Activated naive CD4-positive, alpha-beta T cell treated with anti-CD3 and anti-CD28 coated beads, Interleukin-2, amount 50 U/mL, for 72 hours (primary cell): ENCODE results near the gene RFNG. TPM values are rescaled to one million over a fixed set of nuclear protein-coding genes. Genes with fewer than 3 reads are reported as not detected.
A peak's percentile ranks its signal among the peaks of the same experiment; 100 is the strongest.

Experiments
- ATAC-seq, 2 donors: fragments of 150-1000 bp; cut with Tn5 transposase; 2 replicates each; pipeline ENCODE4 v1.10.0; 2021; ENCODE audit warnings: mild to moderate bottlenecking in 2 of 2, moderate library complexity in 2 of 2
- DNase-seq, 2 donors: peaks; one replicate each; pipeline ENCODE4 v3.0.0; 2021 to 2022; ENCODE audit warnings: low spot score in 2 of 2
- H3K27ac Mint-ChIP-seq, 2 donors: one replicate each; pipeline ENCODE4 v1.8.0; 2022; ENCODE audit warnings: mild to moderate bottlenecking in 2 of 2, mixed read lengths in 2 of 2
- H3K36me3 Mint-ChIP-seq, 2 donors: one replicate each; pipeline ENCODE4 v1.8.0; 2022; ENCODE audit warnings: mixed read lengths in 2 of 2
- H3K9me3 Mint-ChIP-seq, 2 donors: one replicate each; pipeline ENCODE4 v1.8.0; 2022; ENCODE audit warnings: mixed read lengths in 2 of 2
- total RNA-seq, 2 donors: library from RNA; stranded (reverse); gene quantifications; one replicate each; pipeline ENCODE4 v1.2.3, GENCODE V29; 2022

RFNG gene
- total RNA-seq, 2 donors from 2014 or later: 21.5 to 24.2 TPM

DNA sequence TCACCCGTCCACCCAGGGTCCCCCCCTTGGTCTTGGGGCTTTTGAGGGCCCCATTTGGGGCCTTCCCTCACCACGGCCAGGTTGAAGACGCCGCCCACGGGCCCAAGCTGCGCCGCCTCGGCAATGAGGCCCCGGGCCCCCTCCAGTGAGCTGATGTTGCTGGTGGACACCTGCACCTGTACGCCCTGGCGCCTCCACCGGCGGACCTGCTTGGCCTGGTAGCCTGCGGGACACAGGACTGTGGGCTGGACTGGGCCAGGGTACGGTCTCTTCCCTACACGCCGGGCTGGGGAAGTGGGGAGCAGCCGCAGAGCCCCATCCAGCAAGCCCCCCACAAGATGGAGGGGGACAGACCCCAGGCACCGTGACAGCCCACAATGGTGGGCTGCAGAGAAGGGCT lies 30.8 kb upstream of the RFNG start:
- ATAC-seq: no peak
- H3K9me3 Mint-ChIP-seq: no peaks in the 10 kb centered on the region
- H3K36me3 Mint-ChIP-seq: no peaks in the 10 kb centered on the region
- no peak for DNase-seq
- no peak overlapping the region for H3K27ac Mint-ChIP-seq

DNA sequence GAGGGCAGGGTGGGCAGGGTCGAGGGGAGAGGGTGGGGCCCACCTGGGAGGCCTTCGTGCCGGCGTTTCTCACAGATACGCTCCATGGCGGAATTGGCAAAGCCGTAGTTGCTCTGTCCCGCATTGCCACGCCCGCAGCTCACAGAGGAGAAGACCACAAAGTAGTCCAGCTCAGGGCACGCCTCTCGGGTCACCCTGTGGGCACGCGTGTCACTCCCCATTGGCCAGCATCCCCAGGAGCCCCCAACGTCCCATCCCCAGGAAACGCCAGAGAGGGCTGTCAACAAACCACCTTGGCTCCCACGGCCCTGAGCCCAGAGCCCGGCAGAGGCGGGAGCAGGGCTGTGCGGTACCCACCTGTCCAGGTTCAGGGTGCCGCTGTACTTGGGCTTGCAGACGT lies 30.4 kb upstream of the RFNG start:
- H3K36me3 Mint-ChIP-seq: no peaks in the 10 kb centered on the region
- no peak for ATAC-seq

DNA sequence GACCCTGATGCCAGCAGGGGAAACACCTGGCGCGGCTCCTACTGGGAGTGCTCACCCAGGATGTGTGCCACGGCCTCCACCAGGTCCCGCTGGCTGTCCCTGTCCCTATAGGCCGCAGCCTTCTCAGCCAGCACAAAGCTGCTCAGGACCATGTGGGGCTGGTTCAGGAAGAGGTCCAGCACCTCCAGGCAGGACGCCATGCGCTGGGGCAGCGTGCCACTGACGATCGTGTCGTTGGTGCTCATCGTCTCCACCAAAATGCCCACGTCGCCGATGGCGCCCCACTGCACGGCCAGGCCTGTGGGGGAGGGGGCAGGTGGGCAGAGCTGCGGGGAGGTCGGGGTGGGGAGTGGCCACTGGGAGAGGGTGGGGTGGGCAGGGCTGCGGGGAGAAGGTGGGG lies 29.9 kb upstream of the RFNG start:
- Mint-ChIP-seq H3K36me3 (no peaks in the 10 kb centered on the region), H3K27ac (no peak overlapping the region), H3K9me3 (no peaks in the 10 kb centered on the region)
- ATAC-seq: no peak
- no peak for DNase-seq

More for the DNA sequence above, 30.4 kb upstream of the RFNG start:
- no peak overlapping the region for H3K27ac Mint-ChIP-seq
- DNase-seq: no peak
- H3K9me3 Mint-ChIP-seq: no peaks in the 10 kb centered on the region

DNA sequence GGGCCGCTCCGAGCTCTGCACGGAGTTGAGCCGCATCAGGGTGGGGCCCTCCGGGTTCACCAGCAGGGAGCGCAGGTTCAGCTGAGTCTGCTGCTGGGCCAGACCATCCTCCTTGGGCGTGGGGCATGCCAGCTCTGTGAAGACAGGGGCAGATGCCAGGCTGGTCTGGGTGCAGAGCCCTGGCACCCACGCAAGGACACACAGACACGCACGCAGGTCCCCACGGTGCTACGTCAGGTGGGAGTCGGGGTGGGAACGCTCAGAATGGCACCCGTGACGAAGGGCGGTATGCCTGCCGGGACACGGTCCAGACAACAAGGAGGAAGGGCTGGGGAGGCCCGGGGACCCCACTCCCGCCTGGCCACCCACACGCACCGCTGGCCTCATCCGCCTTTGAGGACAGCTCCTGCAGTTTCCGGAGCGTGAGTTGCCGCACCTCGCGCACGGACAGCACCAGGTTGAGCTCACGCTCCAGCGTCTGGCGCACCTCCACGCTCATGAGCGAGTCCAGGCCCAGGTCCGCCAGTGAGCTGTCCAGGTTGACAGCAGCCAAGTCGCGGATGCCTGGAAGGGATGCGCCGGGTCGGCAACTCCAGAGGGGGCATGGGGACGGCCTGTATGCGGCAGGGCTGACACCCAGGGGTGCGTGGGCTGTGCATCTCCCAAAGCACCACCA lies 29.3 kb upstream of the RFNG start:
- no peak for DNase-seq
- ATAC-seq: no peak
- Mint-ChIP-seq H3K27ac (no peak overlapping the region), H3K36me3 (no peaks in the 10 kb centered on the region), H3K9me3 (no peaks in the 10 kb centered on the region)

DNA sequence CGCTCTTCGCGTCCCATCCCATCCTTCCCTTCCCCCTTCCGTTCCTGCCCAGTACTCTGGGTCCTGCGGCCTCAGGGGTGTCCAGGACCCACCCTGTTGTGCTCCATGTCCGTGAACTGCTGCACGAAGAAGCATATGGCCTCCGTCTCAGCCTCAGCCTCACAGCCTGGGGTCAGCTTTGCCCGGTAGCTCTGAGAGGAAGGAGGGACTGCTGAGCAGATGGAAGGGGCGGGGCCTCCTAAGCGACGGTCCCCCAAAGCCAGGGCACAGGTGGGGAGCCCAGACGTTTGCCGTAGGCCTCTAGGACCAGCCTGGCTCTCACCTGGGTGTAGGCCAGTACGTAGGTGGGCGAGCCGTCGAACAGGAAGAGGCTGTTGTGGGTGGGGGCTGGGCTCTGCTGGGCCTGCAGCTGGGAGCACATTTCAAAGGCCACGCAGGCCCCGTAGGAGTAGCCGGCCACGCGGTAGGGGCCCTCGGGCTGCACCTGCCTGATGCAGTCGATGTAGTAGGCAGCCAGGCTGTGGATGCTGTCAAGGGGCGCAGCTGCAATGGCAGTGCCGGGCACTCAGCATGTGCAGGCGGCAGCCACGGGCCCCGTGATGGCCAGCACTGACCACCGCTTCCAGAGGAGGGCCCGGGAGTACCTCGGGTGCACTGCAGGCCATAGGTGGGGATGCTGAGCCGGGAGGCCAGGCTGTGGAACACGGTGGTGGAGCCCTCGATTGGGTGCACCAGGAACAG lies 28.6 kb upstream of the RFNG start:
- no peaks in the 10 kb centered on the region for H3K9me3 Mint-ChIP-seq
- ATAC-seq (no peak), DNase-seq (no peak)
- H3K27ac Mint-ChIP-seq: no peak overlapping the region
- no peaks in the 10 kb centered on the region for H3K36me3 Mint-ChIP-seq

DNA sequence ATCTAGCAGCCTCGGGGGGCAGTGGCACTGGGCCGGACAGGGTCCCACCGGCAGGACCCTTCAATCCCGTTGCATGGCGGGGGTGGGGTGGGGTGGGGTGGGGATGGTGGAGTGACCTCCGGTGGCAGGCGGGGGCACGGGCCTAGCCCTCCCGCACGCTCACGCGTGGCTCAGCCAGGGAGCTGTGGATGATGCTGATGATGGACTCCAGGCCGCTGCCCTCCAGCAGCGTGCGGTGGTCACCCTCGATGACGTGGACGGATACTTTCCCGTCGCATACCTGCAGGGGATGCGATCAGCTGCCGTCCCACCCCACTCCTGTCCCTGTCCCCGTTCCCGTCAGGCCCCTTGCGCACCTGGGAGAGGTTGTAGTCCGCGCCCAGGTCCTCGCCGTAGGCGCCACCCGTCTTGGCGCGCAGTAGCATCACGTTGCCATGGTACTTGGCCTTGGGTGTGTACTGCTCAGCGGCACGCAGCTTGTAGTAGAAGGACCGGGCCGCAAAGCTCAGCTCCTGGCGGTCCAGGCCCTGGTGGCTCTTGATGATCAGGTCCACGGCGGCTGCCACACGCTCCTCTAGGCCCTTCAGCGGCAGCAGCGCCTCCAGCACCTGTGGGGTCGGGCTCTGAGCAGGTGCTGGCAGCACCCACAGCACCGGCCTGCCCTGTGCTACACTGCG lies 27.5 kb upstream of the RFNG start:
- ATAC-seq (no peak), DNase-seq (no peak)
- H3K27ac Mint-ChIP-seq: no peak overlapping the region
- no peaks in the 10 kb centered on the region for H3K36me3 Mint-ChIP-seq
- no peaks in the 10 kb centered on the region for H3K9me3 Mint-ChIP-seq

DNA sequence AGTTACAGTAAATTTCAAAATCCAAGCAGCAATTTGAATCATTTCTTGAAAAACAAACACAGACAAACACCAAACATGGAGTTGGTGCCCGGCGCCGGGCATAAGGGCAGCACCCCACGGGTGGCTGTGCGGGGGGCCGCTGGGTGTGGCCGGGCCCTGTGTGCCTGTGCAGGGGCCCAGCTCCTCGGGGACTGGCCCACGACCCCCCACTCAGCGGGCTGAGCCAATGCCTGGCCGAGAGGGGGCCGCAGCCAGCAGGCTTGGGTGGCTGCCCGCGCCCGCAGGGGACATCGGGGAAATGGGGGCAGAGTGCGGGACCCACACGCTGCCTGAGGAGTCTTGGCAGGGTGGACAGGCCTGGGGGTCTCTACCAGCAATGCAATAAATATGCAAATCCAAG lies 26.8 kb upstream of the RFNG start:
- Mint-ChIP-seq H3K27ac (no peak overlapping the region), H3K9me3 (no peaks in the 10 kb centered on the region), H3K36me3 (no peaks in the 10 kb centered on the region)
- DNase-seq (no peak), ATAC-seq (no peak)

DNA sequence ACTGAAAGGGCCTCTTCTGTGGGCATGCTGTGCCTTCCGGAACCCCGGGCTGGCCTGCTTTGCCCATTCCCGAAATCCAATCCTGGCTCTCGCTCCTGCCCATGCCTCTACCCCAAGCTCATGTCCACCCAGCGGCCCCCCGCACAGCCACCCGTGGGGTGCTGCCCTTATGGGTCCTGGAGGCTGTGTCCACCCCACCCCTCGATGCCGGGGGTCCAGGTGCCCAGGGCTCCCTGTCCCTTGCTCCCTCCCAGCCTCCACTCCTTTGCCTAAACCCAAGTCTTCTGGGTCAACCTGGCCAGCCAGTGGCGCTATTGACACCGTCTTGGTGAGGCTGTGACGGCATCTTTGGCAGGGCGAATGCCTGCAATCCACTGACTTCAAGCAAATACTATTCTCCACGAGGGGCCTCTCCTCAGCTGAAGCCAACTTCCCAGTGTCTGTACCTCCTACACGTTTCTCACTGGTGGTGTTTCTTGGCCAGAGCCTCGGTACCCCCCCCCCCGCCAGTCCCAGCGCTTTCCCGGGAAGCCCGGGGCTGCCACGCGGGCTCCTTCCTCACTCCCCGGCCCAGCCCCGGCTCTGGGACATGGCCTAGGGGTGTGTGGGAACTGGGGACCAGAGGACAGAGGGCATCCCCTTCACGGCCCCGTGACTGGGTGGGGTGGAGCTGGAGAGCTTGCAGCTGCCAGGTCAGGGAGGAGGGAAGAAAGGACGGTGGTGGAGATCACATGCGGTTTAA lies 26.2 kb upstream of the RFNG start:
- H3K36me3 Mint-ChIP-seq: no peaks in the 10 kb centered on the region
- DNase-seq (no peak), ATAC-seq (no peak)
- H3K9me3 Mint-ChIP-seq: no peaks in the 10 kb centered on the region
- H3K27ac Mint-ChIP-seq: no peak overlapping the region

DNA sequence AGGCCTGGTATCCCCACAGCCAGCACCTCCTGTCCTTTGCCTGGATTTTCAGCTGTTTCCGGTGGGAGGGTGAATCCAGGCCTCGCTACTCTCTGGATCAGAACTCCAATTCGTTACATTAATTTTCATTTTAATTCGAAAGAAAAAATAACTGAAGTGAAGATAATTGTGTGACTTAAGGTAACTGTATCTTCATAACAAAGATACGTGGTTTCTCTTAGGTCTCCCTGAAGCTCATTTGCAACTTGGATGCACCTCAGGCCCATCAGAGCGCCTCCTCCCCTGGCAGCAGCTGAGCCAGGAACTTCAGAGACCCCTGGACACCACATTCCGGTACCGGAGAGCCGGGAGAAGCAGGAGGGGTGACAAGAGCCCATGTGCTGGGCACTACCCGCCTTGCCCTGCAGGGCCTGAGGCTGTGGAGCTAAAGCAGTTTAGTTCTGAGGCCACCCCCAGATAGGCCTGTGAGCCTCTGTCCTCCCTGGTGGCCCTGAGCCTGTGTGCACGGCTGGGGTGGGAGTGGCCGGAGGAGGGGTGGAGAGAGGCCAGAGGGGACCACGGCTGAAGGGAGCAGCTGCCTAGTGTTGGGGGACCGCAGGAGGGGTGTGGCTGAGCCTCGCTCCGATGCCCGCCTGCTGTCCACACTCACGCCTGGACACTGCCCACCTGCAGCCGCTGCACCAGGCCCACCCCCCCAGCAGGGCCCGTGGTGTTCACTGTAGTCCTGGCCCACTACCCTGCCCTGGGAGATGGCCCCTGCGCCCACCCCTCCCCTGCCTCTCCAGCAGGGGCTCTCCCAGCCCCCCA lies 25.4 kb upstream of the RFNG start:
- no peaks in the 10 kb centered on the region for H3K9me3 Mint-ChIP-seq
- peak overlapping the region in 1 of 2 donors; percentile 44 for H3K27ac Mint-ChIP-seq
- H3K36me3 Mint-ChIP-seq: no peaks in the 10 kb centered on the region
- ATAC-seq: peak in 1 of 2 donors; percentile 23
- DNase-seq: no peak

DNA sequence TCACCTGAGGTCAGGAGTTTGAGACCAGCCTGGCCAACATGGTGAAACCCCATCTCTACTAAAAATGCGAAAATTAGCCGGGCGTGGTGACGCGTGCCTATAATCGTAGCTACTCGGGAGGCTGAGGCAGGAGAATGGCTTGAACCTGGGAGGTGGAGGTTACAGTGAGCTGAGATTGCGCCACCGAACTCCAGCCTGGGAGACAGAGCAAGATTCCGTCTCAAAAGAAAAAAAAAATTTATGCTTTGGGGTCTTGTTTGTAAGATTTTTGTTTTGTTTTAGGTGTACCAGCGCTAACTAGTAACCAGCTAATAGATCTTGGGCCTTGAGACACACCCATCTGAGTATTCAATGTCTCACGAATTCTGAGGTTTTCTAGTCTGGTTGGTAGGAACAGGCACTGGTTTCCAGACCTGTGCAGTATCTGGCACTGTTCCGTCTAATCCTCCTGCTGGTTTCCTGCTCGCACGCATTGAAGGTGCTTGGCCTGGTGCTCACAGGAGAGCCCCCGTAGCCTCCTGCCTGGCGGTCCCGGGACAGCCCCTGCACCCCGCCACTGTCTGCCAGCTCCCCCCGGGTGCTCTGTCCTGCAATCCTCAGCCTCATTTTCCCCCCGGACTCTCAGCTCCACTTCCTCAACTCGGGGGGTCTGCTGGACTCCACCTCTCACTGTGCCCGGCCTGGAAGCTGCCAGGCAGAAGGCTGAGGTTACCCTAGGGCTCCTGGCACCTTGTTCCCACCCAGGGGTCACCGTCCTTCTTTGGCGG lies 24.6 kb upstream of the RFNG start:
- DNase-seq: no peak
- Mint-ChIP-seq H3K27ac (peak overlapping the region in 1 of 2 donors; percentile 44), H3K36me3 (no peaks in the 10 kb centered on the region), H3K9me3 (no peaks in the 10 kb centered on the region)
- ATAC-seq: no peak

DNA sequence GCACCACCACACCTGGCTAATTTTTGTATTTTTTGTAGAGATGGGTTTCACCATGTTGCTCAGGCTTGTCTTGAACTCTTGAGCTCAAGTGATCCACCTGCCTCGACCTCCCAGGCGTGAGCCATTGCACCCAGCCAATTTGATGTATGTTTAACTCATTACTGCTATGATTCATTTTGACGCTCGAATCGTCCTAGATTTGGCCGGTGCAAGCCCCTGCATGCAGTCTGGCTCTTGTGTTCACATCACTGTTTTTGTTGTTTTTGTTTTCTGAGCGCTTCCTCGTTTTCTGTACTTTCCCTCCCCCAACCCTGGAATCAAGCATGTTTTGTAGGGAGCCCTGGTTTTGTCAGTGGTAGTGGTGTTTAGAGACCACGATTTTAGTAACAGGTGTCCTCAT lies 21.8 kb upstream of the RFNG start:
- H3K27ac Mint-ChIP-seq: no peak overlapping the region
- no peaks in the 10 kb centered on the region for H3K36me3 Mint-ChIP-seq
- ATAC-seq: no peak
- no peaks in the 10 kb centered on the region for H3K9me3 Mint-ChIP-seq
- no peak for DNase-seq

DNA sequence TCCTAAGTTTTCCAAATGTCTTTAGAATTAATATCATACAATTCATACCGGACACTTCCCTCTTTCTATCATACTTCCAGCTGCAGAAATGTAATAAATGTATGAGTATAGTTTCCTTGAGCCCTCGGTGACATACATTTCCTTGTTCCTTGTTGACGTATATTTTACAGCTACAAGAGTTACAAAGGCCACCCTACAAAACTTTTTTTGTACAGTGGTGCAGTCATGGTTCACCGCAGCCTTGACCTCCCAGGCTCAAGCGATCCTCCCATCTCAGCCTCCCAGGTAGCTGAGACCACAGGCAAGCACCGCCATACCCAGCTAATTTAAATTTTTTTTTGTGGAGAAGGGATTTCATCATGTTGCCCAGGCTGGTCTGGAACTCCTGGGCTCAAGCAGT lies 21.2 kb upstream of the RFNG start:
- ATAC-seq: no peak
- no peak for DNase-seq
- H3K9me3 Mint-ChIP-seq: no peaks in the 10 kb centered on the region
- H3K27ac Mint-ChIP-seq: no peak overlapping the region
- H3K36me3 Mint-ChIP-seq: no peaks in the 10 kb centered on the region

DNA sequence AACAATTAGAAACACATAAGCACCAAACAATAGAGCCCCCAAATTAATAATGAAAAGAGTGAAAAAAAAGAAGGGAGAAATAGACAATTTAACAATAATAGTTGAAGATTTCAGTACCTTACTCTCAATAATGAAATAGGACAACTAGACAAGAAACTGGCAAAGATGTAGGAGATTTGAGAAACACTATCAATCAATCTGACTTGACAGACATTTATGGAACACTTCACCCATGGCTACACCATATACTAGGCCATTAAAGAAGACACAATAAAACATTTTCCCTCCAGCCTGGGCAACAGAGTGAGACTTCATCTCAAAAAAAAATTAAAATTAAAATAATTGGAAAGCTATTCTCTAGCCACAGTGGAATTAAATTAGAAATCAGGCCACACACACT lies 19.0 kb upstream of the RFNG start:
- peak overlapping the region in 1 of 2 donors; percentile 11 for H3K27ac Mint-ChIP-seq
- H3K36me3 Mint-ChIP-seq: peaks cover 0 to 4% of the 10 kb centered on the region in 2 donors
- ATAC-seq: no peak

DNA sequence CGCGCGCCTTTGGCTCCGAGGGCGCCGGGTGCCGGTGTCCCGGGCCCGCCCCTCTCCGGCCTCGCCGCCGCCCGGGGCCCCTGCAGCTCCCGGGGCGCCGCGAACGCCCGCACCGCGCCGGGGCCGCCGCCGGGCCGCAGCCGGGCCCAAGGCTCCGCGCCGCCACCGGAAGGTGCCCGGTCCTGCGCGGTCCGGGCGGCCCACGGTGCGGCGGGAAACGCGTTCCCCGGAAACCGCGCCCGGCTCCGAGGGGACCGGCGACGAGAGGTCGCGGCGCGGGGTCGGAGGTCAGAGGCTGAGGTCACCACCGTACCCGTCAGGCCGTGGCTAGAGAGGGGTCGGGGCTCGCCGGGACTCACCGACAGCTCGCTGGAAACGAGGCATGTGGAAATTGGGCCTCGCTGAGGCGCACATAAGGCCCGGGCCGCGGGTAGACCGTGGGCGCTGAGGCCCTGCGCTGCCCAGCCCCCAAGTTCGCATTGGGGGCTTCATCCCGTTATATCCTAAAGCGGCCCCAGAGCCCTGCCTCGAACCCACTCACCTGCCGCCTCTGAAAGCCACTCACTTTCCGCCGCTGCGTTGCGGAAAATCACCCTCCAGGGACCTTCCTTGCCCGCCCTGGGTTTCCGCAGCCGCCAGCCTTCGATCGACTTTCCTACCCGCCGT lies 14.2 kb upstream of the RFNG start, which contains the start of gene DUS1L:
Gene DUS1L, minus strand, starts transcription at position 167 of the 666 bp plus-strand sequence. CDS start 745 bp downstream, outside the sequence.
- H3K36me3 Mint-ChIP-seq: peaks cover 0 to 4% of the 10 kb centered on the region in 2 donors
- ATAC-seq: peak; percentile 83 to 89

More for the DNA sequence above, 19.0 kb upstream of the RFNG start:
- DNase-seq: no peak
- no peaks in the 10 kb centered on the region for H3K9me3 Mint-ChIP-seq

DNA sequence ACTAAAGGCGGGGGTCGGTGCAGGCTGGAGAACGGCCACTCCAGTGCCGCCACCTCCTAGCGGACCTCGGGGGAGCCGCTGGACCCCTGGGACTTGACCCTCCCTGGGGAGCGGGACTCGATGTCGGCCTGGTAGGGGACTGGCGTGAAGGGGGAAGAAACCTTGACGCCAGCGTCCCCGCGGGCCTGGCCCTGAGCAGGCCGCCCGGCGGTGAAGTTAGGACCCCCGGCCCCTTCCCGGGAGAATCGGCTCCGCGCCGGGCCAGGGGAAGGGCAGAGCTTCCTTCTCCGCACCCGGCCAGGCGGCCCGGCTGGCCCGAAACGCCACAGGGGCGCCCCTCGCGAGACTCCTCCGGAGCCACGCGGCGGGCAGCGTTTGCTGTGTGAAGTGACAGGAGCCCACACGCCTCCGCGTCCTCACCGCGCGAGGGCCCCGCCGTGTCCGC lies 13.6 kb upstream of the RFNG start:
- Mint-ChIP-seq H3K9me3 (no peaks in the 10 kb centered on the region), H3K36me3 (peaks cover 0 to 4% of the 10 kb centered on the region in 2 donors), H3K27ac (peak overlapping the region in 1 of 2 donors; percentile 57)
- DNase-seq: no peak
- ATAC-seq: peak; percentile 63 to 71

More for the DNA sequence above, 14.2 kb upstream of the RFNG start, which contains the start of gene DUS1L:
- peak; percentile 76 to 85 for DNase-seq
- Mint-ChIP-seq H3K9me3 (no peaks in the 10 kb centered on the region), H3K27ac (peak within 1 kb of the TSS; percentile 89 to 93)
